Measurements from ENCODE around the gene UBASH3A.

UBASH3A gene

GRCh38 chr21:42403611-42404231, at the start of gene UBASH3A:
UBASH3A (plus strand) TSS chr21:42403902; CDS start chr21:42403946, 44 bp downstream.
- in situ Hi-C loops (cut with HindIII; ENCODE audit: low pct_ligation_motif_present, low pct_unique_long_range_greater_than_20kb, low sequenced_read_pairs), result no loop called here
- no peak for DNase-seq

- in situ Hi-C loops (cut with HindIII; ENCODE audit: low pct_ligation_motif_present, low pct_unique_long_range_greater_than_20kb, low sequenced_read_pairs), result no loop called here
- no peak for DNase-seq
These were observed 47.7 kb upstream of the UBASH3A start for GRCh38 chr21:42356046-42356445.

GRCh38 chr21:42356650-42357049, 47.1 kb upstream of the UBASH3A start:
- DNase-seq, result no peak
- in situ Hi-C loops (cut with HindIII; ENCODE audit: low pct_ligation_motif_present, low pct_unique_long_range_greater_than_20kb, low sequenced_read_pairs), result no loop called here

GRCh38 chr21:42357307-42357706, 46.4 kb upstream of the UBASH3A start:
- in situ Hi-C loops (cut with HindIII; ENCODE audit: low pct_ligation_motif_present, low pct_unique_long_range_greater_than_20kb, low sequenced_read_pairs), result no loop called here
- no peak for DNase-seq

- in situ Hi-C loops (cut with HindIII; ENCODE audit: low pct_ligation_motif_present, low pct_unique_long_range_greater_than_20kb, low sequenced_read_pairs), result no loop called here
- no peak for DNase-seq
These were observed 45.4 kb upstream of the UBASH3A start for GRCh38 chr21:42358261-42358660.

GRCh38 chr21:42358937-42359336, 44.8 kb upstream of the UBASH3A start:
- no peak for DNase-seq
- in situ Hi-C loops (cut with HindIII; ENCODE audit: low pct_ligation_motif_present, low pct_unique_long_range_greater_than_20kb, low sequenced_read_pairs), result no loop called here

- no peak for DNase-seq
- in situ Hi-C loops (cut with HindIII; ENCODE audit: low pct_ligation_motif_present, low pct_unique_long_range_greater_than_20kb, low sequenced_read_pairs), result no loop called here
These were observed 43.4 kb upstream of the UBASH3A start for GRCh38 chr21:42360317-42360716.

GRCh38 chr21:42361286-42361685, 42.4 kb upstream of the UBASH3A start:
- DNase-seq, result no peak
- in situ Hi-C loops (cut with HindIII; ENCODE audit: low pct_ligation_motif_present, low pct_unique_long_range_greater_than_20kb, low sequenced_read_pairs), result no loop called here

GRCh38 chr21:42362198-42362597, 41.5 kb upstream of the UBASH3A start:
- in situ Hi-C loops (cut with HindIII; ENCODE audit: low pct_ligation_motif_present, low pct_unique_long_range_greater_than_20kb, low sequenced_read_pairs), result no loop called here
- no peak for DNase-seq

GRCh38 chr21:42362700-42363099, 41.0 kb upstream of the UBASH3A start:
- in situ Hi-C loops (cut with HindIII; ENCODE audit: low pct_ligation_motif_present, low pct_unique_long_range_greater_than_20kb, low sequenced_read_pairs), result no loop called here
- DNase-seq, result no peak

- in situ Hi-C loops (cut with HindIII; ENCODE audit: low pct_ligation_motif_present, low pct_unique_long_range_greater_than_20kb, low sequenced_read_pairs), result no loop called here
- no peak for DNase-seq
These were observed 40.4 kb upstream of the UBASH3A start for GRCh38 chr21:42363312-42363711.

- no peak for DNase-seq
- in situ Hi-C loops (cut with HindIII; ENCODE audit: low pct_ligation_motif_present, low pct_unique_long_range_greater_than_20kb, low sequenced_read_pairs), result no loop called here
These were observed 39.3 kb upstream of the UBASH3A start for GRCh38 chr21:42364304-42364865.

- DNase-seq, result no peak
- in situ Hi-C loops (cut with HindIII; ENCODE audit: low pct_ligation_motif_present, low pct_unique_long_range_greater_than_20kb, low sequenced_read_pairs), result no loop called here
These were observed 37.9 kb upstream of the UBASH3A start for GRCh38 chr21:42365770-42366169.

GRCh38 chr21:42366292-42367010, 37.3 kb upstream of the UBASH3A start, which contains the start of gene TFF1:
TFF1 (minus strand) TSS chr21:42366535; CDS start chr21:42366495, 40 bp downstream.
- in situ Hi-C loops (cut with HindIII; ENCODE audit: low pct_ligation_motif_present, low pct_unique_long_range_greater_than_20kb, low sequenced_read_pairs), result no loop called here
- no peak for DNase-seq

- DNase-seq, result no peak
- in situ Hi-C loops (cut with HindIII; ENCODE audit: low pct_ligation_motif_present, low pct_unique_long_range_greater_than_20kb, low sequenced_read_pairs), result no loop called here
These were observed 36.1 kb upstream of the UBASH3A start for GRCh38 chr21:42367367-42368165.

GRCh38 chr21:42369821-42370220, 33.9 kb upstream of the UBASH3A start:
- DNase-seq, result no peak
- in situ Hi-C loops (cut with HindIII; ENCODE audit: low pct_ligation_motif_present, low pct_unique_long_range_greater_than_20kb, low sequenced_read_pairs), result no loop called here

- in situ Hi-C loops (cut with HindIII; ENCODE audit: low pct_ligation_motif_present, low pct_unique_long_range_greater_than_20kb, low sequenced_read_pairs), result no loop called here
These were observed 32.6 kb upstream of the UBASH3A start for GRCh38 chr21:42370894-42371654.

GRCh38 chr21:42373196-42373907, 30.4 kb upstream of the UBASH3A start:
- in situ Hi-C loops (cut with HindIII; ENCODE audit: low pct_ligation_motif_present, low pct_unique_long_range_greater_than_20kb, low sequenced_read_pairs), result no loop called here
- no peak for DNase-seq

More at GRCh38 chr21:42370894-42371654, 32.6 kb upstream of the UBASH3A start:
- no peak for DNase-seq
